PC-9 (cell line): ENCODE measurements around the gene SLC4A2. TPM values are rescaled to one million over a fixed set of nuclear protein-coding genes. Genes with fewer than 3 reads are reported as not detected.

Experiments
- BruUV-seq: library from RNA; stranded (reverse); fragments of 400-500 nt; replicated peaks from 2 replicates; lab custom pipeline; 2021; lab: Mats Ljungman, UMichigan
- CTCF ChIA-PET: fragments of 300-600 bp; sonication (Branson Sonifier 250); formaldehyde crosslinking; loops from one replicate; lab custom pipeline; 2022; ENCODE audit warnings: antibody characterized with exemption; lab: Charles Lee
- POLR2A ChIA-PET: fragments of 300-600 bp; sonication (Branson Sonifier 250); formaldehyde crosslinking; loops from one replicate; lab custom pipeline; 2022; ENCODE audit warnings: antibody characterized with exemption; ENCODE audit not compliant: unreplicated experiment; lab: Charles Lee
- DNase-seq, 2 experiments: peaks; one replicate each; pipeline versions ENCODE4 v3.0.0 to v3.0.0-alpha.2; 2015 to 2022; ENCODE audit warnings: mixed read lengths in 1 of 2
- H2AFZ ChIP-seq: fragments of 200-600 bp; sonication (generic); 2 replicates; pipeline ENCODE4 v1.8.1; 2017; ENCODE audit warnings: antibody characterized with exemption
- H3F3A ChIP-seq: fragments of 200-600 bp; sonication (generic); 2 replicates; pipeline ENCODE4 v1.8.1; 2017; ENCODE audit warnings: antibody characterized with exemption, mild to moderate bottlenecking, low read depth; ENCODE audit not compliant: insufficient read depth
- H3K27ac ChIP-seq: fragments of 200-600 bp; sonication (generic); 2 replicates; pipeline ENCODE4 v1.6.1; 2016; ENCODE audit warnings: mixed run types
- H3K27me3 ChIP-seq: fragments of 200-600 bp; sonication (generic); 2 replicates; pipeline ENCODE4 v1.6.1; 2016; ENCODE audit warnings: low read depth, mixed run types; ENCODE audit not compliant: insufficient read depth
- H3K36me3 ChIP-seq: fragments of 200-600 bp; sonication (generic); 2 replicates; pipeline ENCODE4 v1.6.1; 2016; ENCODE audit warnings: low read depth, mixed run types
- H3K4me1 ChIP-seq: fragments of 200-600 bp; sonication (generic); replicated peaks from 2 replicates; pipeline ENCODE4 v1.6.1; 2016; ENCODE audit warnings: mixed run types; ENCODE audit not compliant: insufficient read depth
- H3K4me2 ChIP-seq: fragments of 200-600 bp; sonication (generic); 2 replicates; pipeline ENCODE4 v1.6.1; 2017; ENCODE audit warnings: mixed run types
- H3K4me3 ChIP-seq: fragments of 200-600 bp; sonication (generic); 2 replicates; pipeline ENCODE4 v1.6.1; 2016; ENCODE audit warnings: mixed run types
- H3K79me2 ChIP-seq: fragments of 200-600 bp; sonication (generic); 2 replicates; pipeline ENCODE4 v1.6.1; 2017; ENCODE audit warnings: low read depth, mixed run types
- H3K9me2 ChIP-seq: fragments of 200-600 bp; sonication (generic); 2 replicates; pipeline ENCODE4 v1.8.1; 2017; ENCODE audit warnings: mild to moderate bottlenecking; ENCODE audit not compliant: insufficient read depth
- H3K9me3 ChIP-seq: fragments of 200-600 bp; sonication (generic); 2 replicates; pipeline ENCODE4 v1.8.1; 2016; ENCODE audit warnings: low read depth; ENCODE audit not compliant: insufficient read depth
- H4K20me1 ChIP-seq: fragments of 200-600 bp; sonication (generic); 2 replicates; pipeline ENCODE4 v1.8.1; 2017; ENCODE audit not compliant: insufficient read depth
- CTCF ChIP-seq: fragments of 200-600 bp; sonication (generic); conservative IDR thresholded peaks from 2 replicates; pipeline ENCODE4 v1.6.1; 2017; ENCODE audit warnings: mixed run types, antibody characterized with exemption, mild to moderate bottlenecking, moderate library complexity
- EZH2 ChIP-seq: fragments of 200-600 bp; sonication (generic); IDR thresholded peaks from 2 replicates; pipeline ENCODE4 v1.8.0; 2017; ENCODE audit warnings: antibody characterized with exemption, low read depth
- intact Hi-C: fragments of 100-400 bp; cut with micrococcal nuclease; formaldehyde crosslinking; loops from one replicate; pipeline ENCODE4 v1.10.0; 2022; ENCODE audit not compliant: unreplicated experiment
- total RNA-seq: library from RNA; stranded (reverse); gene quantifications from 2 replicates; pipeline ENCODE4 v1.2.3, GENCODE V29; 2021

The SLC4A2 gene
- total RNA-seq, 1 experiment from 2014 or later = 245 TPM

GRCh38 chr7:151120896-151121295 is 61.5 kb downstream of the SLC4A2 start:
- no peaks in the 10 kb centered on the region for H3K27me3 ChIP-seq
- H4K20me1 ChIP-seq = peaks cover 24% of the 10 kb centered on the region
- DNase-seq = no peak
- H3K79me2 ChIP-seq = peaks cover 11% of the 10 kb centered on the region; the same call in 1 of the 2 replicates
- peaks cover 6% of the 10 kb centered on the region for H3K4me1 ChIP-seq
- CTCF ChIA-PET = no interaction called here
- no peaks in the 10 kb centered on the region for H3K9me2 ChIP-seq
- no peaks in the 10 kb centered on the region for H3K9me3 ChIP-seq
- intact Hi-C loops = no loop called here
- no TSS peak for BruUV-seq
- no peak for TF ChIP-seq EZH2
- TF ChIP-seq CTCF = no peak
- no peak overlapping the region for H2AFZ ChIP-seq
- POLR2A ChIA-PET = no interaction called here
- no peaks in the 10 kb centered on the region; the same call in 1 of the 2 replicates for H3F3A ChIP-seq
- no peak overlapping the region for H3K4me3 ChIP-seq
- no peak overlapping the region for H3K4me2 ChIP-seq
- no peaks in the 10 kb centered on the region for H3K36me3 ChIP-seq
- no peak overlapping the region for H3K27ac ChIP-seq

GRCh38 chr7:151121380-151122170 is 62.2 kb downstream of the SLC4A2 start:
- Histone ChIP-seq H3F3A (no peaks in the 10 kb centered on the region; the same call in 1 of the 2 replicates), H3K4me3 (no peak overlapping the region), H2AFZ (no peak overlapping the region), H3K27me3 (no peaks in the 10 kb centered on the region), H3K4me1 (no peaks in the 10 kb centered on the region), H3K27ac (no peak overlapping the region), H3K9me2 (no peaks in the 10 kb centered on the region), H4K20me1 (peaks cover 17% of the 10 kb centered on the region), H3K4me2 (no peak overlapping the region), H3K79me2 (peaks cover 4% of the 10 kb centered on the region; the same call in 1 of the 2 replicates), H3K36me3 (no peaks in the 10 kb centered on the region), H3K9me3 (no peaks in the 10 kb centered on the region)
- no peak for TF ChIP-seq EZH2
- TF ChIP-seq CTCF = no peak
- POLR2A ChIA-PET = no interaction called here
- intact Hi-C loops = no loop called here
- BruUV-seq = no TSS peak
- CTCF ChIA-PET = interaction anchor here (0.6 kb wide), 1 partner anchor 55 kb away, joined by 4 read pairs; no protein-coding TSS in a partner anchor
- DNase-seq = no peak

- no peaks in the 10 kb centered on the region; the same call in 1 of the 2 replicates for H3F3A ChIP-seq
- no peak overlapping the region for H2AFZ ChIP-seq
- no peaks in the 10 kb centered on the region for H3K27me3 ChIP-seq
- no TSS peak for BruUV-seq
- H3K36me3 ChIP-seq = no peaks in the 10 kb centered on the region
- H3K9me2 ChIP-seq = no peaks in the 10 kb centered on the region
- H3K4me3 ChIP-seq = no peak overlapping the region
- DNase-seq = no peak
- CTCF ChIA-PET = interaction anchor here (0.6 kb wide), 1 partner anchor 54 kb away, joined by 4 read pairs; no protein-coding TSS in a partner anchor
- H3K27ac ChIP-seq = no peak overlapping the region
- peaks cover 13% of the 10 kb centered on the region for H4K20me1 ChIP-seq
- POLR2A ChIA-PET = no interaction called here
- H3K4me1 ChIP-seq = no peaks in the 10 kb centered on the region
- TF ChIP-seq CTCF (no peak), EZH2 (no peak)
- H3K4me2 ChIP-seq = no peak overlapping the region
- no peaks in the 10 kb centered on the region for H3K9me3 ChIP-seq
- intact Hi-C loops = no loop called here
- H3K79me2 ChIP-seq = no peaks in the 10 kb centered on the region
Observed at GRCh38 chr7:151122276-151122675, 62.9 kb downstream of the SLC4A2 start.
